ENCODE measurements around the gene PCDH1.

GRCh38 chr5:141858079-141858765 is 20.0 kb downstream of the PCDH1 start:
- no peak for TF ChIP-seq EZH2 (IDR thresholded peaks at IDR 0.05; ENCODE audit: insufficient read depth, low read length)
- TF ChIP-seq, protein P1, sequence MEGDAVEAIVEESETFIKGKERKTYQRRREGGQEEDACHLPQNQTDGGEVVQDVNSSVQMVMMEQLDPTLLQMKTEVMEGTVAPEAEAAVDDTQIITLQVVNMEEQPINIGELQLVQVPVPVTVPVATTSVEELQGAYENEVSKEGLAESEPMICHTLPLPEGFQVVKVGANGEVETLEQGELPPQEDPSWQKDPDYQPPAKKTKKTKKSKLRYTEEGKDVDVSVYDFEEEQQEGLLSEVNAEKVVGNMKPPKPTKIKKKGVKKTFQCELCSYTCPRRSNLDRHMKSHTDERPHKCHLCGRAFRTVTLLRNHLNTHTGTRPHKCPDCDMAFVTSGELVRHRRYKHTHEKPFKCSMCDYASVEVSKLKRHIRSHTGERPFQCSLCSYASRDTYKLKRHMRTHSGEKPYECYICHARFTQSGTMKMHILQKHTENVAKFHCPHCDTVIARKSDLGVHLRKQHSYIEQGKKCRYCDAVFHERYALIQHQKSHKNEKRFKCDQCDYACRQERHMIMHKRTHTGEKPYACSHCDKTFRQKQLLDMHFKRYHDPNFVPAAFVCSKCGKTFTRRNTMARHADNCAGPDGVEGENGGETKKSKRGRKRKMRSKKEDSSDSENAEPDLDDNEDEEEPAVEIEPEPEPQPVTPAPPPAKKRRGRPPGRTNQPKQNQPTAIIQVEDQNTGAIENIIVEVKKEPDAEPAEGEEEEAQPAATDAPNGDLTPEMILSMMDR (IDR thresholded peaks at IDR 0.05; ENCODE audit: insufficient read depth, low read depth, low read length): no peak

Data from astrocyte (in vitro differentiated cells and primary cell).